Astrocyte of the cerebellum (primary cell): ENCODE results near the gene RNF146.

Source experiments
- DNase-seq: peaks from one replicate; pipeline ENCODE4 v3.0.0-alpha.2; 2011; ENCODE audit warnings: low read depth
- H3K4me3 ChIP-seq: 2 replicates; pipeline ENCODE4 v1.5.1; 2011; ENCODE audit warnings: mild to moderate bottlenecking, low read depth, low read length, moderate library complexity
- in situ Hi-C: cut with HindIII; loops from 2 replicates; pipeline ENCODE4 v1.10.0; 2017; ENCODE audit warnings: low sequenced_read_pairs
- TF ChIP-seq, protein P1 (sequence below): IDR thresholded peaks from 2 replicates; pipeline ENCODE4 v1.5.1; 2012; ENCODE audit warnings: low read length, low read depth, moderate library complexity, mild to moderate bottlenecking; ENCODE audit errors: missing control alignments

Gene RNF146

DNA sequence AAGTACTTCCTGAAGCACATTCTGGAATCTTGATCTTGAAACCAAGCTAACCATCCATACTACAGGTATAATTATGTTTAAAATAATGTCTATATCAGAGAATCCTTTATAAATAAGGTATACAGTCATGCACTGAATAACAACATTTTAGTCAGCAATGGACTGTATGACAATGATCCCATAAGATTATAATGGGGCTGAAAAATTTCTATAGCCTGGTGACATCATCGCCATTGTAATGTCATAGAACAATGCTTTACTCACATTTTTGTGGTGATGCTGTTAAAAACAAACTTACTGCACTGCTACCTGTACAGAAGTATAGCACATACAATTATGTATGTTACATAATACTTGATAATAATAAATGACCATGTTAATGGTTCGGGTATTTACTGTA lies 31.8 kb downstream of the RNF146 start:
- TF ChIP-seq, protein P1, sequence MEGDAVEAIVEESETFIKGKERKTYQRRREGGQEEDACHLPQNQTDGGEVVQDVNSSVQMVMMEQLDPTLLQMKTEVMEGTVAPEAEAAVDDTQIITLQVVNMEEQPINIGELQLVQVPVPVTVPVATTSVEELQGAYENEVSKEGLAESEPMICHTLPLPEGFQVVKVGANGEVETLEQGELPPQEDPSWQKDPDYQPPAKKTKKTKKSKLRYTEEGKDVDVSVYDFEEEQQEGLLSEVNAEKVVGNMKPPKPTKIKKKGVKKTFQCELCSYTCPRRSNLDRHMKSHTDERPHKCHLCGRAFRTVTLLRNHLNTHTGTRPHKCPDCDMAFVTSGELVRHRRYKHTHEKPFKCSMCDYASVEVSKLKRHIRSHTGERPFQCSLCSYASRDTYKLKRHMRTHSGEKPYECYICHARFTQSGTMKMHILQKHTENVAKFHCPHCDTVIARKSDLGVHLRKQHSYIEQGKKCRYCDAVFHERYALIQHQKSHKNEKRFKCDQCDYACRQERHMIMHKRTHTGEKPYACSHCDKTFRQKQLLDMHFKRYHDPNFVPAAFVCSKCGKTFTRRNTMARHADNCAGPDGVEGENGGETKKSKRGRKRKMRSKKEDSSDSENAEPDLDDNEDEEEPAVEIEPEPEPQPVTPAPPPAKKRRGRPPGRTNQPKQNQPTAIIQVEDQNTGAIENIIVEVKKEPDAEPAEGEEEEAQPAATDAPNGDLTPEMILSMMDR = no peak
- DNase-seq = no peak
- in situ Hi-C loops = no loop called here
- no peak overlapping the region for H3K4me3 ChIP-seq

DNA sequence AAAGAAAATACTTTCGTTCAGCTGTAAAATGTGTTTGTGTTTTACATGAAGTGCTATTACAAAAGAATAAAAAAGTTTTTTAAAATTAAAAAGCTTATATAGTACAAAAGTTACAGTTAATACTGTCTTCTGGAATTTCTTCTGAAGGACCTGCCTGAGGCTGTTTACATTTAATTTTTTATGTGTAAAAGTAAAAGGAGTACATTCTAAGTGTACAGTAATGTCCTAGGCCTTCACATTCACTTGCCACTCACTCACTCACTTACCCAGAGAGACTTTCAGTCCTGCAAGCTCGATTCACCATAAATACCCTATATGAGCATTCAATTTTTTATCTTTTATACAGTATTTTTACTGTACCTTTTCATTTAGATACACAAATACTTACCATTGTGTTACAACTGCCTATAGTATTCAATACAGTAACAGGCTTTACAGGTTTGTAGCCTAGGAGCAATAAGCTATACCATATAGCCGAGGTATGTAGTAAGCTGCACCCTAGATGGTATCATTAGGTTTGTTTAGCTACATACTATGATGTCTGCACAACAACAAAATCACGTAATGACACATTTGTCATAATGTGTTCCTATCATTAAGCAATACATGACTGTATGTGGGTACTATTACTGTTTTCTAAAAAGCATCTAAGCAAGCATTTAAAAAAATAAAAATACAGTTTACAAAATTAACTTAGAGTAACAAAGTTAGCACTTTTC lies 33.0 kb downstream of the RNF146 start:
- DNase-seq = no peak
- in situ Hi-C loops = no loop called here
- TF ChIP-seq, protein P1 = no peak
- no peak overlapping the region for H3K4me3 ChIP-seq

DNA sequence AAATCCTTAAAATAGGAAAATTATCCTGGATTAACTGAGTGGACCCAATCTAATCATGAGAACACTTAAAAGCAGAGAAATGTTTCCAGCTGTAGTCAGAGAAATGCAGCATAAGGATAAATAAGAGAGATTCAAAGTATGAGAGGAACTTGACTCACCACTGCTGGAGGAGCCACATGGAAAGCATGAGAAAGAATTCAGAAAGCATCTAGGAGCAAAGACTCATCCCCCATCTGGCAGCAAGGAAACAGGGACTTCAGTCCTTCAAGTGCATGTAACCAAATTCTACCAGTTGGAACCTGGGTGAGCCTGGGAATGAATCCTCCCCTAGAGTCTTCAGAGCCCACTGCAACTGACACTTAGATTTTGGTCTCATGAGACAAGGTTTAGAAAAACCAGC lies 33.7 kb downstream of the RNF146 start:
- in situ Hi-C loops = no loop called here
- peak; percentile 50 for DNase-seq
- H3K4me3 ChIP-seq = no peak overlapping the region
- TF ChIP-seq, protein P1 = peak; percentile 2

DNA sequence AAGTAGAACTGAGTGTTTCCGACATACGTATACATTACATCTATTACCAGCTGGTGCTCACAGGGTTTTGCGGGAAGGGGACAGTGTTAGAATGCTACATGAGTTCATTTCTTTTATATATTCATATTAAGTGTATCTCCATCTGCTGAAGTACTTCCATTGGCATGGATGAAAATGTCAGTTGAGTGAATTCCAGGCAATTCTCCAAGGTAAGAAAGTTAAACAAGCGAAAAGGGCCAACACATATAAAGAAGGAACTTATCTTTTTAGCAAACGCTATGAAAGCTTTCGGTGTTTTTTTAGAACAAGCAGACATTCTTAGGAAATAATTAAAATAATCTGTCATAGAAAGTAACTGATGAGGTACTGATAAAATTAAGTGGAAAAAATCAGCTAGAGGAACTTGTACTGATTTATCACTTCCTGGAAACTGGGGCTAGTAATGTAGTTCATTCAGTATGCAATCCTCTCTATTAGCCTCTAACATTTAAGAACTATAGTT lies 34.6 kb downstream of the RNF146 start:
- TF ChIP-seq, protein P1 = no peak
- no peak overlapping the region for H3K4me3 ChIP-seq
- in situ Hi-C loops = no loop called here
- no peak for DNase-seq

DNA sequence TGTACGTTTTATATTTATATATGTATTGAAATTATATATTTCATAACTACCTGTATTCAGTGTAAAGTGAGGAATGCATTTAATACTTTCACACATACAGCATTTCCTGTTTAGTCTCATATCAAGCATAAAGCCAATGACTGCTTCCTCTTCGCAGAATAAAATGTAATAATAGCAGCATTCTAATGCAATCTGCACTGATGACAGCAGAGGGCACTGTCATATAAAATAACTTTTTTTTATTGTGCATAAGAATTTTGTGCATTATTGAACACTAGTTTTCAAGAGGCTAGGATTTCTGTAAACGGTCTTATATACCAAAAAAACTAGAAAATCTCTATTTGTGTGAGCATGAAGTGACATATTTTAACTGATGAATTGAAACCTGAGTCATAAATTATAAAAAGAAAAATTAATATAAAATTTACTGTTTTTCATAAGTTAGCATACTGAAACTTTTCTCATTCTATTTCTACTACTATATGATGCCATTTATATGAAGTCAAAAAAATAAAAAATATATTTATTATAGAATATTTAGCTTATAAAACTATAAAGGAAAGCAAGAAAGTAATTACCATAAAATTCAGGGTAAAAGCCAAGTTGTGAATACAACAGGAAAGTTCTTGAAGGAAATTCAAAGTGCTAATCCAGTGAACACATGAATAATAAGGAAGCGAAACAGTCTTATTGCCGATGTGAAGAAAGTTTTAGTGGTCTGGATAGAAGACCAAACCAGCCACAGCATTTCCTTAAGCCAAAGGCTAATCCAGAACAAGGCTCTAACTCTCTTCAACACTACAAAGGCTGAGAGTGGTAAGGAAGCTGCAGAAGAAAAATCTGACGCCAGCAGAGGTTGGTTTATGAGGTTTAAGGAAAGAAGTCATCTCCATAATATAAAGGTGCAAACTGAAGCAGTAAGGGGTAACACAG lies 36.3 kb downstream of the RNF146 start:
- in situ Hi-C loops = no loop called here
- H3K4me3 ChIP-seq = no peak overlapping the region
- DNase-seq = peak; percentile 23
- TF ChIP-seq, protein P1 = peak; percentile 57

DNA sequence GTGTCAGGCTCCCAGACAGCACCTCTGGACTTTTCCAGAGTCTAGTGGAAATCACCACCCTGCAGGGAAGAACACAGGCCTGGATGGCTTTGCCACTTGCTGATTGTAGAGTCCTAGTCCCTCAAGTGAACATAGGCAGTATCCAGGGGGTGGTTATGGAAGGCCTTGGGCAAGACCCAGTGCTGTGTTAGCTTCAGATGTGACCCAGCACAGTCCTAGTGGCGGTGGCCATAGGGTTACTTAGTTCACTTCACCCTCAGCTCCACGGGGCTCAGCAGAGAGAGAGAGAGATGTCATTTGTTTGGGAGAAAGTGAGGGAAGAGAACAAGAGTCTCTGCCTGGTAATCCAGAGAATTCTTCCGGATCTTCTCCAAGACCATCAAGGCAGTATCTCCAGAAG lies 37.3 kb downstream of the RNF146 start:
- in situ Hi-C loops = no loop called here
- TF ChIP-seq, protein P1 = no peak
- DNase-seq = no peak
- no peak overlapping the region for H3K4me3 ChIP-seq
